Hindlimb muscle (tissue), 1 donor: ENCODE measurements around the gene C1QL1. TPM values are rescaled to one million over a fixed set of nuclear protein-coding genes. Genes with fewer than 3 reads are reported as not detected.
A peak's percentile ranks its signal among the peaks of the same experiment; 100 is the strongest.

Source experiments
- DNase-seq: peaks from one replicate; pipeline ENCODE4 v3.0.0-alpha.2; 2013
- polyA plus RNA-seq: library from polyadenylated mRNA; unstranded; fragments of 120-200 nt; gene quantifications from one replicate; pipeline ENCODE4 v1.2.1, GENCODE V29; 2013; ENCODE audit not compliant: insufficient read length

Gene C1QL1
- polyA plus RNA-seq, 1 donor = 1.5 TPM

DNA sequence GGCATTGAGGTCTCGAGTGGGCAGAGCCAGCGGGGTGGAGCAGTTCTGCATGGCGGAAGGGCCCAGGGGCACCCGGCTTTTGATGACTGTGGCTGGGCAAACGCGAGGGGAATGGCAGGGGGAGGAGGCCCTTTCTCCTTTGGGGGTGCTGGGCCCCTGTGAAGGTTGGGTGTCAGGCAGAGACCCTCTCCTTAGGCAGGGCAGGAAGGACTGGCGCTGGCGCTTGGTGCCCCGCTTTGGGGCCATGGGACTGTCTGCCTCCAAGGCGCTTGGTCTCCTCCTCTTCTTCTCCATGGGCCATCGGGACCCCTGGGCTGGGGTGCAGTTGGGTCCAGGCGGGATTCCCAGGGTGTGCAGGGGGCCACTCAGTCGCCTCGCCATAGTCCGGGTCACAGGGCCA lies 40.0 kb downstream of the C1QL1 start:
- DNase-seq = no peak

- no peak for DNase-seq
Measured at GRCh38 chr17:44927696-44928095, 40.4 kb downstream of the C1QL1 start.

DNA sequence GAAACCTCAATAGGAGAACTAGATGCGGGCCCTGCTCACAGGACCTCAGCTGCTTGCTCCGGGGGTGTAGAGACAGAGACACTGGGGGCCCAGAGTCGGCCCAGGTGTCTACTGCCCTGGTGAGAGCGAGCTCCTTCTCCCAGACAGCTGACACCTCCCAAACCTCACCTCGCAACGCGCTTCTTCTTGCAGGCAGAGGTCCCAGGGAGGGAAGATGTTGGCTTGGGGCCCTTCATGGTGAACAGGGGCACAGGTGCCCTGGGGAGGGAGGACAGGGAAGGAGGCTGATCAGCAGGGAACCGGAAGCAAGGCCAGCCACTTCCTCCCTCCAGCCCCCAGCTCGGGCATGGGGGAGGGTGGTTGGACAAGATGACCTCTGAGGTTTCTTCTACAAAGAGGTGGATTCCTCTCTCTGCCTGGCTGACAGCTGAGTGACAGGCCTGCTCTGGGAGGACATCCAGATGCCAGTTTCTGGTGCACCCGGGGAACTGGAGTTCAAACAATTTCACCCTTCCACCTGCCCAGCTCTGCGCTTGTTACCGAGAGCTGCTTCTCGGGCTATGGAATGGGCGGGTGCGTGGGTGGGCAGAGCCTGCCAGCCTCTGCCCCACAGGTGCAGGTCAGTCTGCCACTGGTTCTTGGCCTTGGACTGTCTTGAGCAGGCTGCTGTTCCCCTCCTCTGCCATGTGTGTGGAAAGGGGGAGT lies 41.1 kb downstream of the C1QL1 start:
- DNase-seq = no peak

DNA sequence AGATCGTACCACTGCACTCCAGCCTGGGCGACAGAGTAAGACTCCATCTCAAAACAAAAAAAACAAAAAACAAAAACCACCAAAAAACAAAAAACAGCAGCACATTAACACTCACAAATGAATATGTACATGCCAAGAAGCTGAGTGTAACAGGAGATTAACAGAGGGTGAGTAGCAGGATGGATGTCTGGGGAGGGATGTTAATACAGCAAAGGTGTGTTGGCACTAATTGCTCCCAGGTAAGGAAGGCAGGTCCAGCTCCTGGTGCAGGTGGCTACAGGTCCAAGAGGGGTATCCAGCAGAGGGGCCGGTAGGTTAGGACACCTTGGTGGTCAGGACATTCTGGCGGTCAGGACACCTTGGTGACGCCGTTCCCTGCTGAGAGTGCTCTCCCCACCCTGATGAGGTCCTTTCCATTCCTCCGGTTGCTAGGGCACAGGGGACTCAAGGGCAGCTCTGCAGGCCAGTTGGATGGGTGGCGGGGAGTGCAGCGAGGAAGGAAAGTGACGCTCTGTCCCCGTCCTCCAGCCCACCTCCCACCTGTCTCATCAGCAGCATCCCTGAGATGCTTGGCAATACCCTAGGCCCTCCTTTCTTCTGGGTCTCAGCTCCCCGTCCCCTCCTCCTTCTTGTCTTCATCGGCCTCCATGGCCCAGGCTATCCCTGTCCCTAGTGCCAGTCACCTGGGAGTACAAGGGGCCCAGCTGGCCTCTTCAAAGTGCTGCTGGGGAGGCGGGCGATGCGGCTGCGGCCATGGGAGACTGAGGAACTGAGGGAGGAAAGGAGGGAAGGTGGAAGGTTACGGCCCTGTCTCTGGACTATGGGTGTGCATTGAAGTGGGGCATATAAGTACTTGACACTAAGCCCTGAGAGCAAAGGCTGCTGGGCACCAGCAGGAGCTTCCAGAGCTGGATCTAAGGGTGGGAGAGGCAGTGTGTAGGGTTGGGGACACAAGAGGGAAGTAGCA lies 42.1 kb downstream of the C1QL1 start:
- DNase-seq = no peak

DNA sequence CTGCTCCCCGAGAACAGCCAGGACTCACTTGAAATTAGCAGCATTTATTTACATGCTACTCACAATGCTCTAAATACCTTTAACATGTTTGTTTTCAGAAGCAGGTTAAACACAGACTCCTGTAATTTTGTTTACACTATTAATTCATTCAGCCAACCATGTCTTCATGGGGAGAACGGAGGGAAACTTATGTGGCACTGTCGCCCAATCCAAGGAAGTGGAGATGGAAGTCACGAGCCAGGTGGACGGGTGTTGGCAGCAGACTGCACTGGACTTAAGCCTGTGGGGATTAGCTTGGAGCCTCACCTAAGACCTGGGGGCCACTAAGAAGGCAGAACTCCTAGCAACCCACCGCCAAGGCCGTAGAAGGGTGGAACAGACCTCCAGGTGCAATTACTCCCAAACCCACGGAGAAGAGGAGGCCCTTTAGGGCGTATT lies 44.0 kb downstream of the C1QL1 start:
- no peak for DNase-seq

DNA sequence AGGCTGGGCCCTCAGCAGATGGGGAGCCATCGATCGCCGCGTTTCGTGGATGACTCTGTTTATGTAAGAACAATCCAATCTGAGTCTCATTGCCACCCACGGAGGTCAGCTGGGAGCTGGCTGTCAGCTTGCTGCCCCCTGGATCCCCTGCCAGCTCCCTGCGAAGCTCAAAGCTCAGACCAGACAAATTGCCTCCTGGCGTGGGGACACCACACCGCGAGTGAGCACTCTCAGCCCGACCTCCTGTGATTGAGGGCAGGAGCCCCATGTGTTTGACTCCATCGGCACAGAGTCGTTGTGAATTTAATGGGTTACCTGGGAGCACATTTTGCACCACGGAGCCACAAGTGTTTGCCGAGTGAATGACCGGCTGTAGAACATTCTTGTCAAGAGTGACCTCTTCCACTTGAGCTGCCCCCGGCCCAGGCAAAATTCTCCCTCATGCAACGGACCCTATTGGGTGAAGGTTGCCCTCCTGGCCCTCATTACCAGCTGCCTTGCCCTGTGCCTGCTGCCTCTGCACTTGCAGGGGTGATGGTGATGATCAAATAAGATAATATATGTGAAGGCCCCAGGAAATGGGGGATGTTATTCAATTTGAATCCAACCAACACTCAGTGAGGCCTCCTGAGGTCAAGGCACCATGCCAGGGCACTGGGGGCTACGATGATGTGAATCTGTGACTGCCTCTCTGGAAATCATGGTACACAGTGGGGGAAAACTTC lies 45.2 kb downstream of the C1QL1 start:
- DNase-seq = no peak

DNA sequence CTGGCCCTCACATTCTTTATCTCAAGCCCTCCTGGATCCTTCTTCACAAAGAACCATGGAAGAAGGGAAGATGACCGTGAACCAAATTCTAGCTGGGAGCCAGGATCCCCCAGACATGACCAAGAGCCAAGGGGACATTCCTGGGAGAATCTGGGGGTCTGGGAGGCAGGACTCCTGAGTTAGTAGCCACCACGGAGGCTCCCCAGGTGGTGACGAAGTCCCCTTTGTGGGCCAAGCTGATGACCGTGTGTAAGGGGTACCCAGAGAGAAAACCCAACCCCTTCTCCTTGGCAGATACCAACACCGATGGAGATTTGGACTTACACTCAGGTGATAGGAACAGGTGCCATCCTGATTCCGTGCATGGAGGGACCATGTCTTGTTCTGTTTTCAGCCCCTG lies 46.0 kb downstream of the C1QL1 start:
- no peak for DNase-seq

- no peak for DNase-seq
Measured at GRCh38 chr17:44921122-44921882, 46.8 kb downstream of the C1QL1 start.

- no peak for DNase-seq
Measured at GRCh38 chr17:44920565-44920940, 47.5 kb downstream of the C1QL1 start.

- peak; percentile 78 for DNase-seq
Measured at GRCh38 chr17:44919885-44920564, 48.1 kb downstream of the C1QL1 start.

GRCh38 chr17:44919411-44919810 lies 48.7 kb downstream of the C1QL1 start:
- DNase-seq = no peak

DNA sequence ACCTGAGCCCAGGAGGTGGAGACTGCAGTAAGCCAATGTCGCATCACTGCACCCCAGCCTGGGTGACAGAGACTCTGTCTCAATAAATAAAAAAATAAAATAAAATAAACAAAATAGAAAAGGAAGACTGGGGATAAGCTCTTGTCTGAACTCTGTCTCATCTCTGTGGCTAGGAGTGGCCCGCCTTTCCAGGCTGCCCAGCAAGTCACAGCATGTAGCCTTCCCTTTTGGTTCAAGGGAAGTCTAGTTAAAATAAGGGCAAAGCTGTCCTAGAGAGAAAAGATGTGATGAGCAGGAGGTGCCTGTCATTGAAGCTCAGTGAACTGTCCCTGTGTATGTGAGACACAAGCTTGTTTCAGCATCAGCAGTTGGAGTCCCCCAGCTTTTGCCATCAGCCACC lies 50.1 kb downstream of the C1QL1 start:
- DNase-seq = no peak

DNA sequence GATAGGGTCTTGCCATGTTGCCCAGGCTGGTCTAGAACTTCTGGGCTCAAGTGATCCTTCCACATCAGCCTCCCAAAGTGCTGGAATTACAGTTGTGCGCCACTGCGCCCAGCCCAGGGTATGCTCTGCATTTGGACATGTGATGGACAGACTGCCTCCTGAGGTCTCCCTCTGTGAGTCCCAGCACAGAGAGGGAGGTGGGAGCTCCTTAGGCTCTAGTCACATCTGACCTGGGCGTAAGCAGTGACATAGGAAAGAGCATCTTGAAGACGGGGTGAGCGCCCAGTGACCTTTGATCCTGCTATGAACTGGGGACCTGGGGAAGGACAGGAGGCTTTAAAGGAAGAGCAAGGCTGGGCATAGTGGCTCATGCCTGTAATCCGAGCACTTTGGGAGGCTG lies 50.6 kb downstream of the C1QL1 start:
- DNase-seq = no peak

- peak; percentile 47 for DNase-seq
Measured at GRCh38 chr17:44916781-44917241, 51.3 kb downstream of the C1QL1 start.

GRCh38 chr17:44915862-44916780 lies 52.0 kb downstream of the C1QL1 start:
- DNase-seq = no peak

DNA sequence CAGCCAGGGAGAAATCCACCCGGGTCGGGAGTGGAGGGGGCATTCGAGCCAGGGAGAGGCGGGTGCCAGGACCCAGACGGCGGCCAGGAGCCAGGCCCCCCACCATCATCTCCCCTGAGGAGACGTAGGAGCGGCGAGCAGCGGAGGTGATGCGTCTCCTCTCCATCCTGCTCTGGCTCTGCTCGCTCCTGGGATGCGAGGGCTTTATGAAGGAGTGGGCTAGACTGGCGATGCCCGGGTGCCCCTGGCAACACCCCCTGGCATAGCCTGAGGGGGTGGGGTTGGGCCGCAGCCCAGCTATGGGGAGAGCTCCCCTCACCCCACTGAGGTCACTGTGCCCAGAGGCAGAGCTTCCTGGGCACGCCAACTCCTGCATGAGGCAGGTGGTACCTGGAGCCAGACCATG lies 52.8 kb downstream of the C1QL1 start, which contains the start of gene GFAP:
Gene GFAP, minus strand, starts transcription at position 180 of the 406 bp plus-strand sequence. Its CDS starts 14 bp downstream, at position 166.
- no peak for DNase-seq

DNA sequence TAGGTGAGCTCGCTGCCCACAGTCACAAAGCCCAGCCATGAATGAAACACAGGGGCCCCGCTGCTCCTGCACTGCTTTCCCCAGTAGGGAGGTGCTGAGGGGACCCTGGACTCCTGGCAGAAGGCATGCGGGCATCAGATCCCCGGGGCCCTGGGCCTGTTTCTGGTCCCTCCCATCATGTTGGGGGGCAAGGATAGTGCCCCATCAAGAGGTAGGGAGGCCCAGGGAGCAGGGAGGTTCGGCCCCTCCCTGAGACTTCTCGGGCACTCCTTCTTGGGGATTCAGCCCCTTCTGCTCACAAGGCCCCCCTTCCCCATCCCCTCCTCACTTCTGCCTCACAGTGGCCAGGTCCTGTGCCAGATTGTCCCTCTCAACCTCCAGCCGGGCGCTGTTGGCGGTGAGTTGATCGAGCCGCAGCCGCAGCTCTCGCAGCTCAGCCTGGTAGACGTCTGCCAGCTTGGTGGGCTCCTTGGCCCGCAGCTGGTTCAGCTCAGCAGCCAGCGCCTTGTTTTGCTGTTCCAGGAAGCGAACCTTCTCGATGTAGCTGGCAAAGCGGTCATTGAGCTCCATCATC lies 53.3 kb downstream of the C1QL1 start:
- no peak for DNase-seq

DNA sequence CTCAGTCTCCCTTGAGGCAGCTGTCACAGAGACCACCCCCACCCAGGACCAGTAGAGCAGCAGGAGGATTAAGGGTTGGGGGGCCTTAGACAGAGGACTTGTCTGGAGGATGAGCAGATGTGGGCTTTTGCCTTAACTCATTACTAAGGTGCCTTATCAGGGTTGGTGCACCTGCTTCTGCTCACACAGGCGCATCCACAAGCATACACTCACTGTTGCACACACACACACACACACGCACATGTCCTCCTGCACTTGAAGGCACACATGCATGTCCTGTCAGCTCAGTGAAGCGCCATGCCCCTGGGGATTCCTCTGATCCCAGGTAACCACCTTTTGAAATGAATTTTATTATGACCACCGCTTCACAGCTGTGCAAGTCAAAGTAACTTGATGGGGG lies 54.0 kb downstream of the C1QL1 start:
- DNase-seq = no peak

DNA sequence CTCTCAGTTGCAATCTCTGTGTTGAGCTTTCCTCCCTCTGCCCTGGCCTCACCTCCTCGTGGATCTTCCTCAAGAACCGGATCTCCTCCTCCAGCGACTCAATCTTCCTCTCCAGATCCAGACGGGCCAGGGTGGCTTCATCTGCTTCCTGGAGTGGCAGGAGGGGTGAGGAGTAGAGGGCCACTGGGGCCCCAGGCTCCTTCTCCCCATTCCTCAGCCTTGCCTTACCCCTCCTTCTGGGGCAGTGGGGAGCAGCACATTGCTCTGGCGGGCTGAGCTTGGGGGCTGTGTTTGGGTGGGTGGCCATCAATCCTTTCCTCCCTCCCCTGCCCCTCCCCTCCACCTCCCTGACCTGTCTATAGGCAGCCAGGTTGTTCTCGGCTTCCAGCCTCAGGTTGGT lies 54.4 kb downstream of the C1QL1 start:
- no peak for DNase-seq
